HG03354 (cell line): Measurements from ENCODE around the gene PCDHA13.
"Not testable (repeated sequence)": the region's sequence is repeated elsewhere in the genome, so short reads cannot be mapped to it uniquely, and the experiment has no call there.

Experiments used
- ATAC-seq: cut with Tn5 transposase; IDR thresholded peaks from one replicate; pipeline ENCODE4 v1.9.1; 2021; ENCODE audit warnings: mild to moderate bottlenecking; ENCODE audit not compliant: unreplicated experiment, poor library complexity, severe bottlenecking

Gene PCDHA13

GRCh38 chr5:140869555-140869886 lies 12.4 kb upstream of the PCDHA13 start:
- no peak for ATAC-seq

- ATAC-seq, result no peak
Observed at GRCh38 chr5:140870221-140871201, 11.4 kb upstream of the PCDHA13 start.

- ATAC-seq, result no peak
Observed at GRCh38 chr5:140875085-140876065, 6.5 kb upstream of the PCDHA13 start, which contains the start of gene PCDHA12. TSS of gene PCDHA12 (plus strand) at chr5:140875308. CDS start at chr5:140875473, 165 bp downstream.

- ATAC-seq, result not testable (repeated sequence)
Observed at GRCh38 chr5:140876541-140877261, 5.2 kb upstream of the PCDHA13 start.

- ATAC-seq, result no peak
Observed at GRCh38 chr5:140877262-140877581, 4.7 kb upstream of the PCDHA13 start.

GRCh38 chr5:140882591-140882899 lies 621 bp downstream of the PCDHA13 start:
- no peak for ATAC-seq

- no peak for ATAC-seq
Observed at GRCh38 chr5:140883373-140883772, 1.4 kb downstream of the PCDHA13 start.

- ATAC-seq, result no peak
Observed at GRCh38 chr5:140883927-140884697, 2.2 kb downstream of the PCDHA13 start.

- ATAC-seq, result no peak
Observed at GRCh38 chr5:140916325-140916724, 34.4 kb downstream of the PCDHA13 start.

- ATAC-seq, result no peak
Observed at GRCh38 chr5:140923601-140924000, 41.7 kb downstream of the PCDHA13 start.

GRCh38 chr5:140925806-140926442 lies 44.0 kb downstream of the PCDHA13 start, which contains the start of gene PCDHAC1:
TSS of gene PCDHAC1 (plus strand) at chr5:140926299. CDS start at chr5:140926893, 594 bp downstream.
- ATAC-seq, result no peak

GRCh38 chr5:140926443-140927227 lies 44.7 kb downstream of the PCDHA13 start:
- ATAC-seq, result no peak

GRCh38 chr5:140927228-140927573 lies 45.3 kb downstream of the PCDHA13 start:
- ATAC-seq, result no peak
